ENCODE measurements around the gene CARD14. TPM values are rescaled to one million over a fixed set of nuclear protein-coding genes. Genes with fewer than 3 reads are reported as not detected.

The CARD14 gene
- total and polyA plus RNA-seq, 4 donors: 0.13 to 0.55 (median 0.35) TPM

DNA sequence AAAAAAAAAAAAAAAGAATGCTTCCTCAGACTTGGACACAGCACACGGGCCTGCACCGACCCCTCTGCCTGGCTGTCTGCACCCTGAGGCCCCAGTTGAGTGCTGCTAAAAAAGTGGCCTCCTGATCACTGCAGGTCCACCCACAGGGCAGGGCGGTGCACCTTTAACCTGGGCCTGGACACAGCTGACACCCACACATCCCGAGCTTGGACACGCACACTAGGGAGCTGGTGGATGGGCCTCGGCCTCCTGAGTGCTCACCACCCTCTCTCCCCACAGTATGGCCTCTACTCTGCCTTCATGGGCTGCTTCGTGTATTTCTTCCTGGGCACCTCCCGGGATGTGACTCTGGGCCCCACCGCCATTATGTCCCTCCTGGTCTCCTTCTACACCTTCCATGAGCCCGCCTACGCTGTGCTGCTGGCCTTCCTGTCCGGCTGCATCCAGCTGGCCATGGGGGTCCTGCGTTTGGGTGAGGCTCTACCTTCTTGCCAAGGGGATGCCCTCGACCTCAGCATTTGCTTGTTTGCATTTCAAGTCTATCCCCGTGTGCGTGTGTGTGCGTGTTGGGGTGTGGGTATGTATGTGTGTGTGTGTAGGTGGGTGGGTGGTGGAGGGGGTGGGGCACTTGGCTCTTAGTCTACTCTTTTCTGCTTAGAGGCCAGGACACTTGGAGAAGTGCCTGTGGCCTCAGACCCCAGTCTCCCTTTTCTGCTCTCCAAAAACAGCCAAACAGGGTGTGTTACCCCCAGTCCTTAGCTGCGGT, 52.7 kb downstream of the CARD14 start:
- Histone ChIP-seq H3K36me3 (ENCODE audit: control insufficient read depth in 1 of 2, insufficient read depth in 2 of 2, low read length in 1 of 2) (no peaks in the 10 kb centered on the region), H3K27ac (ENCODE audit: low read depth in 1 of 2, low read length in 2 of 2) (no peak overlapping the region), H3K4me1 (ENCODE audit: control insufficient read depth in 1 of 2, insufficient read depth in 2 of 2, low read length in 2 of 2) (no peaks in the 10 kb centered on the region), H3K4me3 (ENCODE audit: low read length in 2 of 2) (no peak overlapping the region), H3K9me3 (ENCODE audit: control insufficient read depth, low read length) (no peaks in the 10 kb centered on the region), H3K27me3 (ENCODE audit: control insufficient read depth in 1 of 2, insufficient read depth in 2 of 2, low read length in 1 of 2) (no peaks in the 10 kb centered on the region)
- DNase-seq (peak in 1 of 2 donors; percentile 59), ATAC-seq (ENCODE audit: low FRiP score) (no peak)
- 91 to 92% methylated on average over 18 of the region's 18 CpGs for WGBS, 2 donors
- intact Hi-C loops (cut with DNase I): loop anchor here in 1 of 2 donors (2.0 kb wide), 1 partner anchor 30 kb away; no protein-coding TSS in a partner anchor

- H3K4me1 ChIP-seq (ENCODE audit: control insufficient read depth in 1 of 2, insufficient read depth in 2 of 2, low read length in 2 of 2): no peaks in the 10 kb centered on the region
- ATAC-seq (ENCODE audit: low FRiP score) (no peak), DNase-seq (peak in 1 of 2 donors; percentile 65)
- intact Hi-C loops (cut with DNase I): loop anchor here in 1 of 2 donors (2.0 kb wide), 1 partner anchor 30 kb away; no protein-coding TSS in a partner anchor
- no peaks in the 10 kb centered on the region for H3K36me3 ChIP-seq (ENCODE audit: control insufficient read depth in 1 of 2, insufficient read depth in 2 of 2, low read length in 1 of 2)
- 86 to 87% methylated on average over 18 of the region's 18 CpGs for WGBS, 2 donors
- no peaks in the 10 kb centered on the region for H3K9me3 ChIP-seq (ENCODE audit: control insufficient read depth, low read length)
- no peaks in the 10 kb centered on the region for H3K27me3 ChIP-seq (ENCODE audit: control insufficient read depth in 1 of 2, insufficient read depth in 2 of 2, low read length in 1 of 2)
- no peak overlapping the region for H3K4me3 ChIP-seq (ENCODE audit: low read length in 2 of 2)
- H3K27ac ChIP-seq (ENCODE audit: low read depth in 1 of 2, low read length in 2 of 2): no peak overlapping the region
Observed at GRCh38 chr17:80223142-80223815, 53.4 kb downstream of the CARD14 start.

GRCh38 chr17:80223838-80224497, 54.1 kb downstream of the CARD14 start:
- H3K36me3 ChIP-seq (ENCODE audit: control insufficient read depth in 1 of 2, insufficient read depth in 2 of 2, low read length in 1 of 2): peaks cover 0 to 4% of the 10 kb centered on the region in 2 donors
- 81 to 91% methylated on average over 11 of the region's 11 CpGs for WGBS, 2 donors
- no peak for DNase-seq
- intact Hi-C loops (cut with DNase I): loop anchor here in 1 of 2 donors (2.0 kb wide), 1 partner anchor 29 kb away; no protein-coding TSS in a partner anchor
- no peaks in the 10 kb centered on the region for H3K27me3 ChIP-seq (ENCODE audit: control insufficient read depth in 1 of 2, insufficient read depth in 2 of 2, low read length in 1 of 2)
- no peak overlapping the region for H3K4me3 ChIP-seq (ENCODE audit: low read length in 2 of 2)
- no peak overlapping the region for H3K27ac ChIP-seq (ENCODE audit: low read depth in 1 of 2, low read length in 2 of 2)
- no peak for ATAC-seq (ENCODE audit: low FRiP score)
- no peaks in the 10 kb centered on the region for H3K9me3 ChIP-seq (ENCODE audit: control insufficient read depth, low read length)
- no peaks in the 10 kb centered on the region for H3K4me1 ChIP-seq (ENCODE audit: control insufficient read depth in 1 of 2, insufficient read depth in 2 of 2, low read length in 2 of 2)

DNA sequence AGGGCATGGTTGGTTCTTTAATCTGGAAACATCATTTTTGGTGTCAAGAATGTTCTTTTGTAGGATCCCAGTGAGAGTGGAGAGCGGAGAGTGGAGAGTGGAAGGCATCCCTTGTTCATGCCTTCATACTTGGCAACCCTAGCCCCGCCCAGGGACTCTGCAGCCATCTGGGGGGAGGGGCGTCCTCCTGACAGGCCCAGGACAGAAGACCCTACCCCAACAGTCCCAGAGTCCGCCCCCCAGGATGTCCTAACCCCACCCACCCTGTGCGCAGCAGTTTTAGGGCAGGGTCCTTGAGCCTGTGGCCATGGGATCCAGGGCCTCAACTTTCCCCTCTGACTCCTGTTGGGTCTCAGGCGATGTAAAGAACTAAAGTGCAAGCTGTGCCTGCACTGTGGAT, 54.9 kb downstream of the CARD14 start:
- intact Hi-C loops (cut with DNase I): no loop called here
- 91 to 92% methylated on average over 6 of the region's 6 CpGs for WGBS, 2 donors
- H3K27me3 ChIP-seq (ENCODE audit: control insufficient read depth in 1 of 2, insufficient read depth in 2 of 2, low read length in 1 of 2): no peaks in the 10 kb centered on the region
- H3K4me3 ChIP-seq (ENCODE audit: low read length in 2 of 2): no peak overlapping the region
- DNase-seq: peak in 1 of 2 donors; percentile 61
- no peak for ATAC-seq (ENCODE audit: low FRiP score)
- H3K4me1 ChIP-seq (ENCODE audit: control insufficient read depth in 1 of 2, insufficient read depth in 2 of 2, low read length in 2 of 2): no peaks in the 10 kb centered on the region
- H3K9me3 ChIP-seq (ENCODE audit: control insufficient read depth, low read length): no peaks in the 10 kb centered on the region
- H3K27ac ChIP-seq (ENCODE audit: low read depth in 1 of 2, low read length in 2 of 2): no peak overlapping the region
- peaks cover 0 to 4% of the 10 kb centered on the region in 2 donors for H3K36me3 ChIP-seq (ENCODE audit: control insufficient read depth in 1 of 2, insufficient read depth in 2 of 2, low read length in 1 of 2)

GRCh38 chr17:80225230-80225629, 55.4 kb downstream of the CARD14 start:
- intact Hi-C loops (cut with DNase I): no loop called here
- DNase-seq (no peak), ATAC-seq (ENCODE audit: low FRiP score) (no peak)
- Histone ChIP-seq H3K27me3 (ENCODE audit: control insufficient read depth in 1 of 2, insufficient read depth in 2 of 2, low read length in 1 of 2) (no peaks in the 10 kb centered on the region), H3K36me3 (ENCODE audit: control insufficient read depth in 1 of 2, insufficient read depth in 2 of 2, low read length in 1 of 2) (peaks cover 0 to 4% of the 10 kb centered on the region in 2 donors), H3K4me3 (ENCODE audit: low read length in 2 of 2) (no peak overlapping the region), H3K9me3 (ENCODE audit: control insufficient read depth, low read length) (no peaks in the 10 kb centered on the region), H3K4me1 (ENCODE audit: control insufficient read depth in 1 of 2, insufficient read depth in 2 of 2, low read length in 2 of 2) (no peaks in the 10 kb centered on the region), H3K27ac (ENCODE audit: low read depth in 1 of 2, low read length in 2 of 2) (no peak overlapping the region)
- WGBS, 2 donors: 84 to 88% methylated on average over 6 of the region's 6 CpGs

DNA sequence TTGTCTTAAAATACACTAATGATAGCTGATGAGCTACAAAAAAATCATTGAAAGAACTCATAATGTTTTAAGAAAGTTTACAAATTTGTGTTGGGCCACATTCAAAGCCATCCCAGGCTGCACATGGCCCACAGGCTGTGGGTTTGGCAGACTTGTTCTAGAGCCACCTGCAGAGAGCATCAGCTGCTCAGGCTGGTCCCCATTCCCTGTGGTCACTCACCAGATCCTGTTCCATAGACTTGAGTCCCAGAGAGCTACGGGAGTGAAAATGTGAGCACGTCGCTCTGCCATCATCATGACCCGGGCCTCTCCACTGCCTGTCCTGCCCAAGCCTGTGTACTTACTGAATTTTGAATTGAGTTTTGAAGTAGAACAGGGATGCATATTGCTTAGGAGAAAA, 57.3 kb downstream of the CARD14 start:
- no peaks in the 10 kb centered on the region for H3K9me3 ChIP-seq (ENCODE audit: control insufficient read depth, low read length)
- no peak for DNase-seq
- H3K4me1 ChIP-seq (ENCODE audit: control insufficient read depth in 1 of 2, insufficient read depth in 2 of 2, low read length in 2 of 2): no peaks in the 10 kb centered on the region
- intact Hi-C loops (cut with DNase I): no loop called here
- peaks cover 0 to 7% of the 10 kb centered on the region in 2 donors for H3K36me3 ChIP-seq (ENCODE audit: control insufficient read depth in 1 of 2, insufficient read depth in 2 of 2, low read length in 1 of 2)
- WGBS, 2 donors: 96 to 98% methylated on average over 4 of the region's 4 CpGs
- no peak overlapping the region for H3K4me3 ChIP-seq (ENCODE audit: low read length in 2 of 2)
- H3K27ac ChIP-seq (ENCODE audit: low read depth in 1 of 2, low read length in 2 of 2): no peak overlapping the region
- no peaks in the 10 kb centered on the region for H3K27me3 ChIP-seq (ENCODE audit: control insufficient read depth in 1 of 2, insufficient read depth in 2 of 2, low read length in 1 of 2)
- ATAC-seq (ENCODE audit: low FRiP score): no peak

DNA sequence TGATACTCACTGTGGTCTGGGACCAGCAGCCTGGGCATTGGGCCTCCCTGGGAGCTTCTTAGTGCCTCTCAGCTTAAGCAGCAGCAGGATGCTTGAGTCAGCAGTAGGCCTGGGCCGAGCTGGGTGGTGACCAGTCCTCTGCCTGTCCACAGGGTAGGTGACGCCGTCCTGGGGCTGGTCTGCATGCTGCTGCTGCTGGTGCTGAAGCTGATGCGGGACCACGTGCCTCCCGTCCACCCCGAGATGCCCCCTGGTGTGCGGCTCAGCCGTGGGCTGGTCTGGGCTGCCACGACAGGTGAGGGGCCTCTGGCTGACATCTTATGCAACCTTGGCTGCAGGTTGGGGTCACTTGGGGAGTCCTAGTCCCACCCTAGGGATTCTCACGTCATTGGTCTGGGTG, 57.8 kb downstream of the CARD14 start:
- Histone ChIP-seq H3K4me1 (ENCODE audit: control insufficient read depth in 1 of 2, insufficient read depth in 2 of 2, low read length in 2 of 2) (no peaks in the 10 kb centered on the region), H3K9me3 (ENCODE audit: control insufficient read depth, low read length) (no peaks in the 10 kb centered on the region), H3K36me3 (ENCODE audit: control insufficient read depth in 1 of 2, insufficient read depth in 2 of 2, low read length in 1 of 2) (peaks cover 0 to 9% of the 10 kb centered on the region in 2 donors), H3K4me3 (ENCODE audit: low read length in 2 of 2) (no peak overlapping the region), H3K27ac (ENCODE audit: low read depth in 1 of 2, low read length in 2 of 2) (no peak overlapping the region), H3K27me3 (ENCODE audit: control insufficient read depth in 1 of 2, insufficient read depth in 2 of 2, low read length in 1 of 2) (no peaks in the 10 kb centered on the region)
- no peak for DNase-seq
- no peak for ATAC-seq (ENCODE audit: low FRiP score)
- WGBS, 2 donors: 95 to 97% methylated on average over 11 of the region's 11 CpGs
- intact Hi-C loops (cut with DNase I): no loop called here

DNA sequence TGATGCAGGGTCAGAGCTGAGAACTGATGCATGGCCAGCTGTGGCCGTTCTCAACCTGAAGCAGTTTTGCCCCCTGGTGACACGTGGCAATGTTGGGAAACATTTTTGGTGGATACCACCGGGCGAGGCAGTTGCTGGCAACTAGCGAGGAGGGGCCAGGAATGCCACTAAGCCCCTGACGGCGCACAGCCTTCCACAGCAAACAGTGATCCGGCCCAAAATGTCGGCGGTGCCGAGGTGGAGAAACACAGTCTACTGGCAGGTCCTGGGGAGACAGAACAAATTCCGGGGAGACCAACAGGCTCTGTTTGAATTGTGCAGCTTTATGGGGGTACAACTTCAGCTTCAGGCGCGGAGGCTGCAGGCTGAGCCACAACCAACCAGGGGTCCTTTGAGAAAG, 58.6 kb downstream of the CARD14 start:
- ATAC-seq (ENCODE audit: low FRiP score) (no peak), DNase-seq (no peak)
- H3K36me3 ChIP-seq (ENCODE audit: control insufficient read depth in 1 of 2, insufficient read depth in 2 of 2, low read length in 1 of 2): peaks cover 0 to 9% of the 10 kb centered on the region in 2 donors
- H3K27me3 ChIP-seq (ENCODE audit: control insufficient read depth in 1 of 2, insufficient read depth in 2 of 2, low read length in 1 of 2): no peaks in the 10 kb centered on the region
- intact Hi-C loops (cut with DNase I): no loop called here
- no peak overlapping the region for H3K4me3 ChIP-seq (ENCODE audit: low read length in 2 of 2)
- H3K9me3 ChIP-seq (ENCODE audit: control insufficient read depth, low read length): no peaks in the 10 kb centered on the region
- WGBS, 2 donors: 91 to 95% methylated on average over 14 of the region's 14 CpGs
- H3K4me1 ChIP-seq (ENCODE audit: control insufficient read depth in 1 of 2, insufficient read depth in 2 of 2, low read length in 2 of 2): no peaks in the 10 kb centered on the region
- no peak overlapping the region for H3K27ac ChIP-seq (ENCODE audit: low read depth in 1 of 2, low read length in 2 of 2)
